Erythroblast (primary cell): ENCODE measurements around the gene PADI2.

ENCODE experiments used
- DNase-seq, 2 experiments: peaks; one replicate each; lab custom pipeline; 2025; lab: John Stamatoyannopoulos, UW
- GATA1 ChIP-seq: IDR thresholded peaks from 2 replicates; pipeline ENCODE4 v1.6.1; 2011; ENCODE audit warnings: low read depth, mild to moderate bottlenecking, control low read depth, low read length, moderate library complexity
- POLR2A ChIP-seq: IDR thresholded peaks from 2 replicates; pipeline ENCODE4 v1.6.1; 2011; ENCODE audit warnings: mild to moderate bottlenecking, low read length

The PADI2 gene

DNA sequence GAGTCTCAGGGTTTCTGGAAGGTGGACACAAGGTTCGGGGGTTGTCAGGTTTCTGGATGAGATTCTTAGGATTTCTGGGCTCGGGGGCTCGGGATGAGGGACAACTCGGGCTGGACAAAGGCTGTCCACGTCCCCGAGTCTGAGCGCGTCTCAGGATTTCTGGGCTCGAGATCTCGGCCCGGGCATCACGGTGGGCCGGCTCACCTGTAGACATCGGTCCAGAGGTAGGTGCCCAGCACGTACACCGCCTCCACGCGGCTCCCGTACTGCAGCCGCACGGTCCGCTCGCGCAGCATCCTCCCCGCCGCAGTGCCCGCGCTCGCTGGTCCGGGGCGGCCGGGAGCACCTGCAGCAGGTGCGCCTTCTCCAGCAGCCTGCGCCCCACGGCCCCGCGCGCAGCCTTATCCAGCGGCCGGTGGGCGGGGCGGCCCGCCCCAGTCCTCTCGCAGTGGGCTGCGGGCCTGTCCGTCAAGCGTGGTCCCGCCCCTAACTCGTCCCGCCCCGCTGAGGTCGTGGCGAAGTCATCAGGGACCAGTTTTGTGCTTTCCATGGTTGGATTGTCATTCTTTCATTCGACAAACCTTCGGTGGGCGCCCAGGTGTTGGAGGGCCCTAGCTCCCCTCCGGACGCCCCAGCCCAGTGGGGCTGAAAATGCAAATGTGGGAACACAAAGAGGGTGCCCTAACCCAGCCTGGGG, at the start of gene PADI2:
Gene PADI2 (minus strand): TSS at position 376 of the 697 bp plus-strand sequence. CDS start 80 bp downstream, at position 296.
- TF ChIP-seq GATA1 = no peak
- TF ChIP-seq POLR2A = no peak
- peak; percentile 34 to 58 for DNase-seq

DNA sequence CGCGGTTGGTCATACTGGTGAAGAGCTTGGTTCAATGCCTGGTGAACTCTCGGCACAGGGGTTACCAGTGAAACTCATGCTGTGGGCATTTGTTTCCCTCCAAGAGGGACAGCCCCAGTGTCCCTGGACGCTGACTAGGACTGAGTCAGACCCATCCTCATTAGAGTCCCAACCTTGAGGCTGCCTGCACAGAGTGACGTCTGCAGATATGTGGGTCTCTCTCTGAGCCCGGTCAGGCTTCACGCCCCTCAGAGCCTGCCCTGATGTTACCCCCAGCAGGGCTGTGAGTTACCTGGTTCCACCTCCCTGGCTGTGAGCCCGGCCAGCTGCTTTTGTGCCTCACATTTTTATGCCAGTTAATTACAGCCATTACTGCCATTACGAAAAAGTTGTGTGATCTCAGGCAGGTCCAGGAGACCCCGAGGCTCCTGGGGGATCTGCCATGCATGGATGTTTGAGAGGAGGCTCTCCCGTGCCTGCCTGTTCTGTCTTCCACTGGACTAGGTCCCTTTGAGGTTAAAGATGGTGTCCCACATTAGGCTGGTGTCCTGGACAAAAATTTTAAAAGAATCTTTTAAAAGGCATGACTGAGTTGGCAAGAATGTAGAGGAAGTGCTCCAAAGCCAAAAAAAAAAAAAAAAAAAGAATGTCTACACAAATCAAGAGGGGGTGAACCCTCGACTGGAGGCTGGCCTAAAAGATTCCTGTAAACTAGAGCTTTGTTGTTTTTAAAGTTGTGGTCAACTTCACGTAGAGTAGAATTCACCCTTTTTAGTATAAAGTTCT, 49.0 kb upstream of the PADI2 start:
- DNase-seq = no peak
- TF ChIP-seq GATA1 (no peak), POLR2A (no peak)

DNA sequence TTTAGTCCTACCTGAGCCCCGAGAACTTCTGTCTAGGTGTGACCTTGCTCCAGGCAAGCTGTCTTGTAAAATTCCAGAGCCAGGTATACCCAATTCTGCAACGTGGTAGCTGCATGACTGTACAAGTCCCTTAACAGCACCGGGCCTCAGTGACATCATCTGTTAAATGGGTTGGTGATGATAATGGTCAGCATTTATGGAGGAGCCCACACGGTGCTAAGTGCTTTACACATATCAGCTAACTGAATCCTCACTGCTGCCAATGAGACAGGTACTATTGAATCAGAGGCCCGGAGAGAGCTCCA, 48.5 kb upstream of the PADI2 start:
- TF ChIP-seq GATA1 (no peak), POLR2A (no peak)
- DNase-seq = no peak

DNA sequence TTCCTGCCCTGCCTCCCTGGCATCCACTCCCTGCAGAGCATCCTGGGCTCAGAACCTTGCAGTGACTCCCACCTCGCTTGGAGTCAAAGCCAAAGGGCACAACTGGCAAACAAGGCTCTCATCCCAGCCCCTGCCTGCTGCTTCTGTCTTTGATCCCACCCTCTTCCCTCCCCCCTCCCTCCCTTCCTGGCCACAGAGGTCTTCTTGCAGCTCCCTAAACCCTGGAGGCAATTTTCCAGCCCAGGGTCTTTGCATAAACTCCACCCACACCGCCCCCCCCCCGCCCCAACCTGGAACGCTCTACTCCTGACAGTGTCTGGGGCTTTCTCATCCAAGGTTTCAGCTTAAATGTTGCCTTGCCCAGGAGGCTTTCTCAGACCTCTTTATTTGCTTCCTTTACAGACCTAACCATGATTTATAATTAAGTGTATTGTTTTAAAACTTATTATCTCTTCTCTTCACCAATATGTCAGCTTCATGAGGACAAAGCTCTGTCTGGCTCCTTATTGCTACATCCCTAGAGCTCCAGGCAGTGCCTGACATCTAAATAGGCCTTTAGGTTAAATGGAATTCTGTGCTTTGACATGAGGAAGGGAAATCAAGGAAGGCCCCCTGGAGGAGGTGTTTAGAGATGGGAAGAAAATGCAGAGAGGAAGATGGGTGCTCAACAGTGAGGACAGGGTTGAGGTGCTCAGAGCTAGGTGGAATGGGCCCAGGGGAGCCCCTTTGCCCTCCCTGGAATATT, 48.0 kb upstream of the PADI2 start:
- TF ChIP-seq POLR2A (no peak), GATA1 (no peak)
- DNase-seq = no peak

DNA sequence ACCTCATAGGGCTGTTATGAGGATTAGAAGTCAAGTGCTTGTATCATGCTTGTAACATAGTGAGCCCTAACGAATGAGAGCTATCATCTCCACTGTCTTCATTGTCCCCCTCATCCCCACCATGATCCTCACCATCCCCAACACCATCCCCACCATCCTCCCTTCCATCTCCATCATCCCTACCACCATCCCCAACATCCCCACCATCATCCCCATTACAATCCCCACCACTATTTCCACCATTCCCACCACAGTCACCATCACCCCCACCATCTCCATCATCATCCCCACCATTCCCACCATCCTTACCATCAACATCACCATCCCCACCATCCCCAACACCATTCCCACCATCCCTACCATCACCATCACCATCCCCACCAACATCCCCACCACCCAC, 46.6 kb upstream of the PADI2 start:
- DNase-seq = no peak
- no peak for TF ChIP-seq GATA1
- no peak for TF ChIP-seq POLR2A

DNA sequence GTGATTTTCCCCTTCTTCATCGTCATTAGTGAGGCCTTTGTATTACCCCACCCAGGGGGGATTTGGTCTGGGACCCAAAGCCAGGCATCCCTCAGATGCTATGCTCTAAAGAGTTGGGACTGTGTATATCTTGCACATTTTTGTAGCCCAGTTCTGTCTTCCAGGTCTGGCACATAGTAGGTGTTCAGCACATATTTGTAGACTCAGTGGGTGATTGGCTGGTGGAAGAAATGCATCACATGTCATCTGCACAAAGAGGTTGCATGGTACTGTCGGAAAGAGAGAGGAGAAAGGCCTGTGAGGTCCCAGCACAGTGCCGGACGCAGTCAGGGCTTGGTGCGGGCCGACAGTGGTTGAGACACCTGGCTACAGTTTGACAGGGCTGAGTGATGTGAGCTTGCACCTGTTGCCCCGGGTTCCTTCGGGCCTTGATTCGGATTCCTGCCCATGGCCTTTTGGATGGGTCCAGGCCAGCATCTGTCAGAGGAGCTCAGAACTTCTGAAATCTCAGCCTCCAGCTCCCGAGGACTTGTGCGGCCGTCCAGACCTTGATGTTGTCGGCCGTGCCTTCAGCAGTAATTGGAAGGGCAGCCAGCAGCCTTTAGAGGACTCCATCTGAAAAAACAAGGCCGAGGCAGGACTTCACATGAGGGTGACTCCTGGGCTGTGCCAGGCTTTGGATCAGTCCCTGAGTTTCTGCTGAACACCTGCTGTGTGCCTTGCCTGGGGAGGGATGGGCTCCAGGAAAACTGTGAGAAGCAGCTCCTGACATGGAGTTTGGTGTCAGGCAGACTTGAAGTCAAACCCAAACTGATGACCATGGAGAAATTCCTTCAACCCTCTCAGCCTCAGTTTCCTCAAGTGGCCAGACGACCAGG, 44.8 kb upstream of the PADI2 start:
- DNase-seq = no peak
- TF ChIP-seq POLR2A (no peak), GATA1 (no peak)

DNA sequence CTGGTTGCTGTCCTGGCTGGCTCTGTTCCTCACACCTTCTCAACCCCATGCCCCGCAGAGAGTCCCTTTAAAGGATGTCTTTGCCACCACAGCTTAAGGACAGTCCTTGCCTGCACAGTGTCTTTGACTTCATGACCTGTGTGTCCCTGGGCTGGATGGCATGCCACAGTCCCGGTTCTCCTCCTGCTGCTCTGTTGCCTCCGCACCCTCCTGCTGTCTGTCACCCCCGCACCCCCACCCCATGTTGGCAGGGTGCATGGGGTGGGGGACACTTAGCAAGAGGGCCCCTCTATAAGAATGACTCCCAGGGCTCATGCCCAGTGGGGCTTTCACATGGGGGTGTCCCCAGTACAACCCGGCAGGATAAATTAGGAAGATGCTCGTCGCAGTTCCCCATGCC, 44.1 kb upstream of the PADI2 start:
- DNase-seq = no peak
- TF ChIP-seq GATA1 = no peak
- no peak for TF ChIP-seq POLR2A

DNA sequence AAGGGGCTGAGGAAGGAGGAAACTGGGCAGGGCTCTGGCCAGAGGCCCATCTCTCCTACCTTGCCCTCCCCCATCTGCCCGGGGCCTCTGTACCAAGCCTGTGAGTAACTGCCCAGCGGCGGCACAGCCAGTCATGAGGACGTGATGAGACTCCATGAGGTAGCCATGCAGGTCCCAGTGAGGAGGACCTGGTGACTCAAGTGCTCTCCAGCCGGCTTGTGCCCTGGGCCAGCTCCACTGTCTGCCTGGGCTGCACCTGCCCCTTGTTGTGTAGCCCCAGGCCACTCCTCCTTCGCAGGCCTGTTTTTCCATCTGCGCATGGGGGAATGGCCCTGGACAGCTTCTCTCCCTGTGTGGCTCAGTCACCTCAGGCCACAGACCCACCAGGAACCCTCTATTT, 43.7 kb upstream of the PADI2 start:
- TF ChIP-seq GATA1 (no peak), POLR2A (no peak)

DNA sequence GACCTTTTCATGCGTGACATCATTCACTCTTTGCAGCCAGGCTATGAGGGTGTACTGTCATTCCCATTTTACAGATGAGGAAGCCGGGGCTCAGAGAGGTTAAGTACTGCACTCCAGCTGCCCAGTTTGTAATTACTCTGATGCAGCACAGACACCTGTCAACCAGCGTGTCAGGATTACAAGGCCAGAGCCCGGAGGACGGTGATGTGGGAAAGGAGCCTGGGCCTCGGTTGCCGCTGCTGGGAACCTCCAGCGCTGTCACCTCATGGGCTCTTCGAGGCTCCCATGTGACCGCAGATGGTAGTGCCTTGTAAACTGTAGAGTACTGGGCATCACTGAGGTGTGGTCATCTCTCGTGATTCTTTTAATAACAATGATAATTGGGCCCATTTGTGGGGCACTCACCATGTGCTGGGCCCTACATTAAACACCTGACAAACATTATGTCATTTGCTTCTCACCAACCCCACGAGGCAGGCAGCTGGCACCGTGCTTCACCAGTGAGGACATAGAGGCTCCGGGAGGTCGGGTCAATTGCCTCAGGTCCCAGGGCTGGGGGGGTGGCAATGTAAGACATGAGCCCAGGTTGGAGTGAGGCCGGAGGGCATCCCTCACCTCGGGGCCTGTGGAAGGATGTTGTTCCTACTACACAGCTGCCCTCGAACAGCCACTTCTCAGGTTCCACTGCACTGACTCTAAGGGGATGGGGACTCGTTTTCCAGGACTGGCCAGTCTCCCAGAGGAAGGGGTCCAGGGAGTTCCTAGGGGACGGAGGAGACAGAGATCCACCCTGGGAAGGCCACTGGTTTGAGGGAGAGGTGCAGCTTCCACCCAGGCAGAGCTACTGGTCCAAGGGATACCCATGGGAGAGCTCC, 42.9 kb upstream of the PADI2 start:
- DNase-seq = no peak
- TF ChIP-seq POLR2A = no peak
- TF ChIP-seq GATA1 = no peak

More for the DNA sequence above, 43.7 kb upstream of the PADI2 start:
- no peak for DNase-seq

DNA sequence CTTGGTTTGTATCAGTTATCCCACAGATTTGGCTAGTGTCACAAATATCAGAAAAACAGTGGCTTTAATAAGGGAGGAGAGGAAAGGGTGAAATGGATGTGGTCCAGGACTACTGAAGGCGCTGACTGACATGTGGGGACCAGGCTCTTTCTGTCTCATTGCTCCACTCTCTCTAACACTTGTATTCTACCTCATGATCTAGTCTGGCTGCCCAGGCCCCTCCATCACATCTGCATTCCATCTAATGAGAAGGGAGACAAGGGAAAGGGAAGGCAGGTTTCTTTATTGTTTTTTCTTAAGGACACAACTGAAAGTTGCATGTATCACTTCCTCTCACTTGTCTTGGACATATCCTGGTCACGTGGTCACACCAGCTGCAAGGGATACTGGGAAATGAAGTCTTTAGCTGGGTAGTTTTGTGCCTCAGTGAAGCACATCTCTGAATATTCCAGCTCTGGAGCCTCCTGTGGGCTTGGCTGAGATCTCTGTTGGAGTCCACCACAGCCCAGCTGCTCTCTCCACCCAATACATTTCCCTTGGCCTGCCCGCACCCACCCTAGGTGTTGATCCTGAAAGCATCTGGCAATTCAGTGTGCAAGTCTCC, 42.0 kb upstream of the PADI2 start:
- TF ChIP-seq GATA1 (no peak), POLR2A (no peak)
- DNase-seq = no peak

DNA sequence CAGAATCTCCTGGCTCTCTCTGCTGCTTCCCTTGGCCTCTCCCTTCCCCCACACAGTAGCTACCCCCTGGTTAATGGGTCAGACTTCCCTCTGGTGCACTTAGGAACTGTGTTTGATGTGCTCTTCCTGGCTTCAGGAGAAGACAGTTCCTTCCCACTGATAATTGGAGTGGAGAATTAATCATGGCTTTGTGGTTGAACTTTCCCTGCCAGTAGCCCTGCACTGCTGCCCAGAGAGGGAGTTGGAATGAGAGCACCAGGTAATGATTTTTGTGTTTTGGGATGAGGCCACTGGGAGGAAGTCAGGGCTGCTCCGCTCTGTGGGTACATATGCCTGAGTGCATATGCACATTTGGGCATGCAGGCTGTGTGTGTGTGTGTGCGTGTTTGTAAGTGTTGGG, 39.7 kb upstream of the PADI2 start:
- no peak for TF ChIP-seq GATA1
- TF ChIP-seq POLR2A = no peak
- no peak for DNase-seq

DNA sequence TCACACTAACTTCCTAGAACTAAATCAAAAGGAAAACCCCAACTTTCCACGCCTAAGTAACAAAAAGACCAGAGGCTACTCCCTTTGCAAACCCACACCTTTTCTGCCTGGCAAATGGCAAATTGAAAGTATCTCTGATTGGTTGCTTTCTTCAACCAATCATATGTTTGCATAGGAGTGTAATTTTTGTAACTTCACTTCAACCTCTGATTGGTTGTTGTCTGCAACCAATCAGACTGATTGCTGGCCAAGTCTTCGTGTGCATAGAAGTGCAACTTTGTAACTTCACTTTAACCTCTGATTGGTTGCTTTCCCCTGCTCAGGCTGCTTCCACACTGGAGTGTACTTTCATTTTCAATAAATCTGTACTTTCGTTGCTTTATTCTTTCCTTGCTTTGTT, 36.9 kb upstream of the PADI2 start:
- TF ChIP-seq POLR2A (no peak), GATA1 (no peak)
- DNase-seq = no peak
